Measurements from ENCODE around the gene PTGES2. TPM values are rescaled to one million over a fixed set of nuclear protein-coding genes. Genes with fewer than 3 reads are reported as not detected.

Gene PTGES2
- total and polyA plus RNA-seq, 2 of the 13 experiments (the other 11 are each of a cell fraction or from before 2014, with no cell fraction given) = 63.7 to 79.8 TPM

DNA sequence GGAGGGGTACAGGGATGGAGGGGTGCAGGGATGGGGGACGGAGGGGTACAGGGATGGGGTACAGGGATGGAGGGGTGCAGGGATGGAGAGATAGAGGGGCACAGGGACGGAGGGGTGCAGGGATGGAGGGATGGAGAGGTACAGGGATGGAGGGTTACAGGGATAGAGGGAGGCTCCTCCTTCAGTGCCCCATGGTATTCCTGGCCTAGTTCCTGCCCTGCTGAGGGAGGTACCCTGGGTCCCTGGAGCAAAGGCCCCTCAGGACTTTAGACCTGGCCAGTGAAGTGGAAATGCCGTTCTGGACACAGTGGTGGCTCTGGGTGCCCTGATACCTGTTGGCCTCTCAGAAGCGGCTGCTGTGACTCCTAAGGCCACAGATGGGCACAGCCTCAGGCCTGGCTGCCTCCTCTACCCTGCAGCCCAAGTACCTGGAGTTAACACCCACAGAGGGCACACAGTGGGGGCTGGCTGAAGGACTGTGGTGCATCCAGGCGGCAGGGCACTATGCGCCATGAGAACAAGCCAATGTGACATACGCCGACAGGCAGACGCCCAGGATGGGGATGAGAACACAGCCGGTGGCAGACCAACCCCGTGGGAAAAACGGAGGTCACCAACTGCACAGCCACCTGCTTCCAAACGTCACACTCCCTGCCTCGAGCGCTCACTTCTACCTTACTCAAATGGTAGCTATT, 8.4 kb downstream of the PTGES2 start (continued):
- TF ChIP-seq, protein P1, sequence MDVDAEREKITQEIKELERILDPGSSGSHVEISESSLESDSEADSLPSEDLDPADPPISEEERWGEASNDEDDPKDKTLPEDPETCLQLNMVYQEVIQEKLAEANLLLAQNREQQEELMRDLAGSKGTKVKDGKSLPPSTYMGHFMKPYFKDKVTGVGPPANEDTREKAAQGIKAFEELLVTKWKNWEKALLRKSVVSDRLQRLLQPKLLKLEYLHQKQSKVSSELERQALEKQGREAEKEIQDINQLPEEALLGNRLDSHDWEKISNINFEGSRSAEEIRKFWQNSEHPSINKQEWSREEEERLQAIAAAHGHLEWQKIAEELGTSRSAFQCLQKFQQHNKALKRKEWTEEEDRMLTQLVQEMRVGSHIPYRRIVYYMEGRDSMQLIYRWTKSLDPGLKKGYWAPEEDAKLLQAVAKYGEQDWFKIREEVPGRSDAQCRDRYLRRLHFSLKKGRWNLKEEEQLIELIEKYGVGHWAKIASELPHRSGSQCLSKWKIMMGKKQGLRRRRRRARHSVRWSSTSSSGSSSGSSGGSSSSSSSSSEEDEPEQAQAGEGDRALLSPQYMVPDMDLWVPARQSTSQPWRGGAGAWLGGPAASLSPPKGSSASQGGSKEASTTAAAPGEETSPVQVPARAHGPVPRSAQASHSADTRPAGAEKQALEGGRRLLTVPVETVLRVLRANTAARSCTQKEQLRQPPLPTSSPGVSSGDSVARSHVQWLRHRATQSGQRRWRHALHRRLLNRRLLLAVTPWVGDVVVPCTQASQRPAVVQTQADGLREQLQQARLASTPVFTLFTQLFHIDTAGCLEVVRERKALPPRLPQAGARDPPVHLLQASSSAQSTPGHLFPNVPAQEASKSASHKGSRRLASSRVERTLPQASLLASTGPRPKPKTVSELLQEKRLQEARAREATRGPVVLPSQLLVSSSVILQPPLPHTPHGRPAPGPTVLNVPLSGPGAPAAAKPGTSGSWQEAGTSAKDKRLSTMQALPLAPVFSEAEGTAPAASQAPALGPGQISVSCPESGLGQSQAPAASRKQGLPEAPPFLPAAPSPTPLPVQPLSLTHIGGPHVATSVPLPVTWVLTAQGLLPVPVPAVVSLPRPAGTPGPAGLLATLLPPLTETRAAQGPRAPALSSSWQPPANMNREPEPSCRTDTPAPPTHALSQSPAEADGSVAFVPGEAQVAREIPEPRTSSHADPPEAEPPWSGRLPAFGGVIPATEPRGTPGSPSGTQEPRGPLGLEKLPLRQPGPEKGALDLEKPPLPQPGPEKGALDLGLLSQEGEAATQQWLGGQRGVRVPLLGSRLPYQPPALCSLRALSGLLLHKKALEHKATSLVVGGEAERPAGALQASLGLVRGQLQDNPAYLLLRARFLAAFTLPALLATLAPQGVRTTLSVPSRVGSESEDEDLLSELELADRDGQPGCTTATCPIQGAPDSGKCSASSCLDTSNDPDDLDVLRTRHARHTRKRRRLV (CRISPR knock-in tag; IDR thresholded peaks at IDR 0.05) = no peak
- TF ChIP-seq ZNF616 (CRISPR knock-in tag; IDR thresholded peaks at IDR 0.05; ENCODE audit: low read depth) (no peak), ZNF33B (CRISPR knock-in tag; IDR thresholded peaks at IDR 0.05) (no peak), AGO2 (optimal IDR thresholded peaks at IDR 0.05; ENCODE audit: low read depth, low read length) (peak; percentile 88), ZNF251 (CRISPR knock-in tag; IDR thresholded peaks at IDR 0.05) (no peak), HMG20A (CRISPR knock-in tag; IDR thresholded peaks at IDR 0.05; ENCODE audit: borderline replicate concordance) (no peak), ELF4 (CRISPR knock-in tag; IDR thresholded peaks at IDR 0.05; ENCODE audit: borderline replicate concordance) (no peak), RBM22 (optimal IDR thresholded peaks at IDR 0.05; ENCODE audit: low read length) (peak; percentile 76), MIXL1 (CRISPR knock-in tag; IDR thresholded peaks at IDR 0.05) (no peak), ZNF607 (CRISPR knock-in tag; IDR thresholded peaks at IDR 0.05; ENCODE audit: borderline replicate concordance) (no peak), POLR2G (IDR thresholded peaks at IDR 0.05; ENCODE audit: low read depth, low read length) (peak; percentile 38; the same call in 1 of the 2 replicates), ZNF10 (CRISPR knock-in tag; IDR thresholded peaks at IDR 0.05; ENCODE audit: borderline replicate concordance, low read depth) (no peak), NFKB2 (CRISPR knock-in tag; IDR thresholded peaks at IDR 0.05; ENCODE audit: borderline replicate concordance) (no peak)
- TF ChIP-seq, protein P2, sequence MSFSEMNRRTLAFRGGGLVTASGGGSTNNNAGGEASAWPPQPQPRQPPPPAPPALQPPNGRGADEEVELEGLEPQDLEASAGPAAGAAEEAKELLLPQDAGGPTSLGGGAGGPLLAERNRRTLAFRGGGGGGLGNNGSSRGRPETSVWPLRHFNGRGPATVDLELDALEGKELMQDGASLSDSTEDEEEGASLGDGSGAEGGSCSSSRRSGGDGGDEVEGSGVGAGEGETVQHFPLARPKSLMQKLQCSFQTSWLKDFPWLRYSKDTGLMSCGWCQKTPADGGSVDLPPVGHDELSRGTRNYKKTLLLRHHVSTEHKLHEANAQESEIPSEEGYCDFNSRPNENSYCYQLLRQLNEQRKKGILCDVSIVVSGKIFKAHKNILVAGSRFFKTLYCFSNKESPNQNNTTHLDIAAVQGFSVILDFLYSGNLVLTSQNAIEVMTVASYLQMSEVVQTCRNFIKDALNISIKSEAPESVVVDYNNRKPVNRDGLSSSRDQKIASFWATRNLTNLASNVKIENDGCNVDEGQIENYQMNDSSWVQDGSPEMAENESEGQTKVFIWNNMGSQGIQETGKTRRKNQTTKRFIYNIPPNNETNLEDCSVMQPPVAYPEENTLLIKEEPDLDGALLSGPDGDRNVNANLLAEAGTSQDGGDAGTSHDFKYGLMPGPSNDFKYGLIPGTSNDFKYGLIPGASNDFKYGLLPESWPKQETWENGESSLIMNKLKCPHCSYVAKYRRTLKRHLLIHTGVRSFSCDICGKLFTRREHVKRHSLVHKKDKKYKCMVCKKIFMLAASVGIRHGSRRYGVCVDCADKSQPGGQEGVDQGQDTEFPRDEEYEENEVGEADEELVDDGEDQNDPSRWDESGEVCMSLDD (CRISPR knock-in tag; IDR thresholded peaks at IDR 0.05; ENCODE audit: borderline replicate concordance) = no peak
- TF ChIP-seq, protein P3, sequence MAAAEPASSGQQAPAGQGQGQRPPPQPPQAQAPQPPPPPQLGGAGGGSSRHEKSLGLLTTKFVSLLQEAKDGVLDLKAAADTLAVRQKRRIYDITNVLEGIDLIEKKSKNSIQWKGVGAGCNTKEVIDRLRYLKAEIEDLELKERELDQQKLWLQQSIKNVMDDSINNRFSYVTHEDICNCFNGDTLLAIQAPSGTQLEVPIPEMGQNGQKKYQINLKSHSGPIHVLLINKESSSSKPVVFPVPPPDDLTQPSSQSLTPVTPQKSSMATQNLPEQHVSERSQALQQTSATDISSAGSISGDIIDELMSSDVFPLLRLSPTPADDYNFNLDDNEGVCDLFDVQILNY (CRISPR knock-in tag; conservative IDR thresholded peaks at IDR 0.05) = no peak
- TF ChIP-seq, protein P4, sequence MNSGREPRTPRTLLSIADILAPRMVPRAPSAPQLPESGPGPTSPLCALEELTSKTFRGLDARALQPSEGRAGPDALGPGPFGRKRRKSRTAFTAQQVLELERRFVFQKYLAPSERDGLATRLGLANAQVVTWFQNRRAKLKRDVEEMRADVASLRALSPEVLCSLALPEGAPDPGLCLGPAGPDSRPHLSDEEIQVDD (CRISPR knock-in tag; IDR thresholded peaks at IDR 0.05; ENCODE audit: borderline replicate concordance) = no peak
- TF ChIP-seq, protein P5, sequence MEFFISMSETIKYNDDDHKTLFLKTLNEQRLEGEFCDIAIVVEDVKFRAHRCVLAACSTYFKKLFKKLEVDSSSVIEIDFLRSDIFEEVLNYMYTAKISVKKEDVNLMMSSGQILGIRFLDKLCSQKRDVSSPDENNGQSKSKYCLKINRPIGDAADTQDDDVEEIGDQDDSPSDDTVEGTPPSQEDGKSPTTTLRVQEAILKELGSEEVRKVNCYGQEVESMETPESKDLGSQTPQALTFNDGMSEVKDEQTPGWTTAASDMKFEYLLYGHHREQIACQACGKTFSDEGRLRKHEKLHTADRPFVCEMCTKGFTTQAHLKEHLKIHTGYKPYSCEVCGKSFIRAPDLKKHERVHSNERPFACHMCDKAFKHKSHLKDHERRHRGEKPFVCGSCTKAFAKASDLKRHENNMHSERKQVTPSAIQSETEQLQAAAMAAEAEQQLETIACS (CRISPR knock-in tag; IDR thresholded peaks at IDR 0.05) = no peak
